Kidney (tissue), 14 donors: ENCODE measurements around the gene ODF2. TPM values are rescaled to one million over a fixed set of nuclear protein-coding genes. Genes with fewer than 3 reads are reported as not detected.

Source experiments
- DNase-seq, 5 donors: peaks; one replicate each; pipeline ENCODE4 v3.0.0-alpha.2; 2013 to 2020
- FAIRE-seq: peaks from 2 replicates; lab custom pipeline; 2012; peaks lifted over from hg19 to GRCh38; lab: Jason Lieb, UNC
- H3K27ac ChIP-seq, 2 donors: one replicate each; pipeline ENCODE4 v1.7.0; 2013; ENCODE audit warnings: low read depth in 2 of 2, low read length in 2 of 2, inconsistent platforms in 1 of 2
- H3K27me3 ChIP-seq: one replicate; pipeline ENCODE4 v1.7.1; 2013; ENCODE audit warnings: low read length, inconsistent platforms; ENCODE audit not compliant: control insufficient read depth, insufficient read depth
- H3K36me3 ChIP-seq, 3 donors: one replicate each; pipeline versions ENCODE4 v1.7.0 to v1.7.1; 2013; ENCODE audit warnings: low read length in 3 of 3, control low read depth in 1 of 3, inconsistent platforms in 1 of 3; ENCODE audit not compliant: insufficient read depth in 3 of 3, control insufficient read depth in 2 of 3
- H3K4me1 ChIP-seq, 3 donors: one replicate each; pipeline versions ENCODE4 v1.7.0 to v1.7.1; 2013; ENCODE audit warnings: low read length in 3 of 3, inconsistent platforms in 1 of 3, low read depth in 1 of 3; ENCODE audit not compliant: control insufficient read depth in 2 of 3, insufficient read depth in 2 of 3
- H3K4me3 ChIP-seq, 3 donors: one replicate each; pipeline versions ENCODE4 v1.7.0 to v1.8.1; 2013; ENCODE audit warnings: low read length in 3 of 3, control low read depth in 1 of 3, inconsistent platforms in 1 of 3
- H3K9ac ChIP-seq, 3 donors: one replicate each; pipeline versions ENCODE4 v1.7.0 to v1.7.1; 2013; ENCODE audit warnings: low read length in 3 of 3, control low read depth in 1 of 3, inconsistent platforms in 1 of 3
- H3K9me3 ChIP-seq, 3 donors: one replicate each; pipeline versions ENCODE4 v1.7.0 to v1.7.1; 2013; ENCODE audit warnings: low read length in 3 of 3, control low read depth in 1 of 3, inconsistent platforms in 1 of 3; ENCODE audit not compliant: control insufficient read depth in 2 of 3, insufficient read depth in 1 of 3
- CTCF ChIP-seq: IDR thresholded peaks from 3 replicates; pipeline ENCODE4 v1.5.1; 2012; ENCODE audit warnings: mild to moderate bottlenecking, moderate library complexity, borderline replicate concordance; ENCODE audit not compliant: insufficient read depth; ENCODE audit errors: extremely low read depth
- intact Hi-C: fragments of 100-400 bp; cut with DNase I; formaldehyde crosslinking; loops from one replicate; pipeline ENCODE4 v1.11.1; 2022
- polyA plus RNA-seq: library from polyadenylated mRNA; stranded (reverse); fragments of 350-450 nt; fragmentation: Illumina TruSeq; extraction: RNeasy Lipid Tissue Mini Kit (QIAGEN cat#74804); gene quantifications from one replicate; pipeline ENCODE4 v1.2.3, GENCODE V29; 2014; ENCODE audit warnings: low read depth, low replicate concordance; ENCODE audit not compliant: insufficient read depth
- total RNA-seq: library from RNA; stranded (reverse); fragmentation: NEBNext Ultra II Directional; extraction: Animal tissue kit (Norgen Biotek cat#: 25700); gene quantifications from one replicate; pipeline ENCODE4 v1.2.1, GENCODE V29; 2021
- donor health status: control.
- donor health status: control.
- donor health status: control.
- donor health status: control.
- donor health status: control.
- donor health status: DM: yes; HTN: yes; CAD: no.
- donor health status: Normal renal cell carcinoma (clear cell type).

ODF2 gene
- total and polyA plus RNA-seq, 2 donors from 2014 or later, result 10.6 to 23.6 TPM

GRCh38 chr9:128546504-128546903, 90.7 kb downstream of the ODF2 start:
- Histone ChIP-seq H3K9me3 (no peaks in the 10 kb centered on the region), H3K9ac (no peak overlapping the region), H3K4me3 (no peak overlapping the region), H3K27ac (no peak overlapping the region), H3K27me3 (no peaks in the 10 kb centered on the region), H3K4me1 (peaks cover 5 to 15% (median 5%) of the 10 kb centered on the region in 3 donors), H3K36me3 (peaks cover 0 to 8% (median 4%) of the 10 kb centered on the region in 3 donors)
- intact Hi-C loops, result no loop called here
- FAIRE-seq (no peak), DNase-seq (no peak)
- no peak for TF ChIP-seq CTCF

- Histone ChIP-seq H3K4me1 (peaks cover 5 to 15% (median 7%) of the 10 kb centered on the region in 3 donors), H3K36me3 (no peaks in the 10 kb centered on the region), H3K27ac (no peak overlapping the region), H3K9ac (no peak overlapping the region), H3K4me3 (no peak overlapping the region), H3K27me3 (no peaks in the 10 kb centered on the region), H3K9me3 (no peaks in the 10 kb centered on the region)
- no peak for TF ChIP-seq CTCF
- DNase-seq, result no peak
- FAIRE-seq, result no peak
- intact Hi-C loops, result no loop called here
These were observed 93.1 kb downstream of the ODF2 start for GRCh38 chr9:128548876-128549275.

- TF ChIP-seq CTCF, result no peak
These were observed 94.4 kb downstream of the ODF2 start for GRCh38 chr9:128550226-128550625.

More at GRCh38 chr9:128550226-128550625, 94.4 kb downstream of the ODF2 start:
- H3K9me3 ChIP-seq, result no peaks in the 10 kb centered on the region
- H3K36me3 ChIP-seq, result no peaks in the 10 kb centered on the region
- peaks cover 13 to 22% (median 18%) of the 10 kb centered on the region in 3 donors for H3K4me1 ChIP-seq
- peak in 4 of 5 donors; percentile 21 to 51 (median 44) for DNase-seq
- H3K4me3 ChIP-seq, result no peak overlapping the region
- no peaks in the 10 kb centered on the region for H3K27me3 ChIP-seq
- no peak for FAIRE-seq
- peak overlapping the region in 1 of 2 donors; percentile 39 for H3K27ac ChIP-seq
- intact Hi-C loops, result no loop called here
- peak overlapping the region in 1 of 3 donors; percentile 70 for H3K9ac ChIP-seq

Other genes with a start within 250 kb of the ODF2 start
- gene GOLGA2, start 180.0 kb upstream of the ODF2 start, total RNA-seq, result 79.7 TPM
- 42.9 TPM for gene GOLGA2, start 180.0 kb upstream of the ODF2 start, polyA plus RNA-seq
- gene SWI5, start 179.7 kb upstream of the ODF2 start, total RNA-seq, result 20.3 TPM
- 67.8 TPM for gene SWI5, start 179.7 kb upstream of the ODF2 start, polyA plus RNA-seq
- gene TRUB2, start 133.6 kb upstream of the ODF2 start, total RNA-seq, result 22.4 TPM
- 40.8 TPM for gene TRUB2, start 133.6 kb upstream of the ODF2 start, polyA plus RNA-seq
- 59.7 TPM for gene COQ4, start 133.2 kb upstream of the ODF2 start, total RNA-seq
- gene COQ4, start 133.2 kb upstream of the ODF2 start, polyA plus RNA-seq, result 111 TPM
- gene SLC27A4, start 115.5 kb upstream of the ODF2 start, total RNA-seq, result 29.3 TPM
- gene SLC27A4, start 115.5 kb upstream of the ODF2 start, polyA plus RNA-seq, result 58.7 TPM
- 55.2 TPM for gene URM1, start 84.6 kb upstream of the ODF2 start, total RNA-seq
- 55.9 TPM for gene URM1, start 84.6 kb upstream of the ODF2 start, polyA plus RNA-seq
- gene CERCAM, start 35.1 kb upstream of the ODF2 start, total RNA-seq, result 25.5 TPM
- 19.7 TPM for gene CERCAM, start 35.1 kb upstream of the ODF2 start, polyA plus RNA-seq
- 22.8 TPM for gene GLE1, start 48.7 kb downstream of the ODF2 start, total RNA-seq
- gene GLE1, start 48.7 kb downstream of the ODF2 start, polyA plus RNA-seq, result 15.6 TPM
- 354 TPM for gene SPTAN1, start 96.6 kb downstream of the ODF2 start, total RNA-seq
- 210 TPM for gene SPTAN1, start 96.6 kb downstream of the ODF2 start, polyA plus RNA-seq
- gene DYNC2I2, start 200.8 kb downstream of the ODF2 start, total RNA-seq, result 76.6 TPM
- 98.6 TPM for gene DYNC2I2, start 200.8 kb downstream of the ODF2 start, polyA plus RNA-seq
- gene SET, start 233.2 kb downstream of the ODF2 start, total RNA-seq, result 247 TPM
- gene SET, start 233.2 kb downstream of the ODF2 start, polyA plus RNA-seq, result 127 TPM
- 14.7 TPM for gene PKN3, start 246.5 kb downstream of the ODF2 start, total RNA-seq
- 3.9 TPM for gene PKN3, start 246.5 kb downstream of the ODF2 start, polyA plus RNA-seq